ENCODE results near the gene SLC44A2.

SLC44A2 gene

GRCh38 chr19:10682397-10683063 lies 57.2 kb downstream of the SLC44A2 start:
- in situ Hi-C loops (cut with HindIII; ENCODE audit: low pct_unique_long_range_greater_than_20kb, low sequenced_read_pairs) = no loop called here
- DNase-seq (ENCODE audit: low read depth in 1 of 2, low spot score in 1 of 2) = no peak
- no peak for TF ChIP-seq JUND (IDR thresholded peaks at IDR 0.05; ENCODE audit: low read depth)

- DNase-seq (ENCODE audit: low read depth in 1 of 2, low spot score in 1 of 2) = no peak
- in situ Hi-C loops (cut with HindIII; ENCODE audit: low pct_unique_long_range_greater_than_20kb, low sequenced_read_pairs) = no loop called here
- no peak for TF ChIP-seq JUND (IDR thresholded peaks at IDR 0.05; ENCODE audit: low read depth)
Observed at GRCh38 chr19:10683064-10683426, 57.7 kb downstream of the SLC44A2 start.

- in situ Hi-C loops (cut with HindIII; ENCODE audit: low pct_unique_long_range_greater_than_20kb, low sequenced_read_pairs) = no loop called here
- no peak for DNase-seq (ENCODE audit: low read depth in 1 of 2, low spot score in 1 of 2)
- no peak for TF ChIP-seq JUND (IDR thresholded peaks at IDR 0.05; ENCODE audit: low read depth)
Observed at GRCh38 chr19:10683582-10683981, 58.2 kb downstream of the SLC44A2 start.

GRCh38 chr19:10685210-10685609 lies 59.9 kb downstream of the SLC44A2 start:
- no peak for DNase-seq (ENCODE audit: low read depth in 1 of 2, low spot score in 1 of 2)
- no peak for TF ChIP-seq JUND (IDR thresholded peaks at IDR 0.05; ENCODE audit: low read depth)
- in situ Hi-C loops (cut with HindIII; ENCODE audit: low pct_unique_long_range_greater_than_20kb, low sequenced_read_pairs) = no loop called here

GRCh38 chr19:10686193-10686592 lies 60.8 kb downstream of the SLC44A2 start:
- no peak for DNase-seq (ENCODE audit: low read depth in 1 of 2, low spot score in 1 of 2)
- in situ Hi-C loops (cut with HindIII; ENCODE audit: low pct_unique_long_range_greater_than_20kb, low sequenced_read_pairs) = no loop called here
- no peak for TF ChIP-seq JUND (IDR thresholded peaks at IDR 0.05; ENCODE audit: low read depth)

- no peak for DNase-seq (ENCODE audit: low read depth in 1 of 2, low spot score in 1 of 2)
- TF ChIP-seq JUND (IDR thresholded peaks at IDR 0.05; ENCODE audit: low read depth) = no peak
- in situ Hi-C loops (cut with HindIII; ENCODE audit: low pct_unique_long_range_greater_than_20kb, low sequenced_read_pairs) = no loop called here
Observed at GRCh38 chr19:10686661-10687517, 61.5 kb downstream of the SLC44A2 start.

GRCh38 chr19:10687518-10688288 lies 62.4 kb downstream of the SLC44A2 start:
- no peak for TF ChIP-seq JUND (IDR thresholded peaks at IDR 0.05; ENCODE audit: low read depth)
- DNase-seq (ENCODE audit: low read depth in 1 of 2, low spot score in 1 of 2) = no peak
- in situ Hi-C loops (cut with HindIII; ENCODE audit: low pct_unique_long_range_greater_than_20kb, low sequenced_read_pairs) = no loop called here

- DNase-seq (ENCODE audit: low read depth in 1 of 2, low spot score in 1 of 2) = no peak
- in situ Hi-C loops (cut with HindIII; ENCODE audit: low pct_unique_long_range_greater_than_20kb, low sequenced_read_pairs) = no loop called here
- TF ChIP-seq JUND (IDR thresholded peaks at IDR 0.05; ENCODE audit: low read depth) = no peak
Observed at GRCh38 chr19:10688545-10689280, 63.4 kb downstream of the SLC44A2 start.

GRCh38 chr19:10690341-10690781 lies 65.0 kb downstream of the SLC44A2 start:
- no peak for TF ChIP-seq JUND (IDR thresholded peaks at IDR 0.05; ENCODE audit: low read depth)
- in situ Hi-C loops (cut with HindIII; ENCODE audit: low pct_unique_long_range_greater_than_20kb, low sequenced_read_pairs) = no loop called here
- no peak for DNase-seq (ENCODE audit: low read depth in 1 of 2, low spot score in 1 of 2)

GRCh38 chr19:10691178-10691881 lies 66.0 kb downstream of the SLC44A2 start:
- no peak for TF ChIP-seq JUND (IDR thresholded peaks at IDR 0.05; ENCODE audit: low read depth)
- in situ Hi-C loops (cut with HindIII; ENCODE audit: low pct_unique_long_range_greater_than_20kb, low sequenced_read_pairs) = no loop called here
- no peak for DNase-seq (ENCODE audit: low read depth in 1 of 2, low spot score in 1 of 2)

- no peak for DNase-seq (ENCODE audit: low read depth in 1 of 2, low spot score in 1 of 2)
- in situ Hi-C loops (cut with HindIII; ENCODE audit: low pct_unique_long_range_greater_than_20kb, low sequenced_read_pairs) = no loop called here
- no peak for TF ChIP-seq JUND (IDR thresholded peaks at IDR 0.05; ENCODE audit: low read depth)
Observed at GRCh38 chr19:10691883-10692282, 66.5 kb downstream of the SLC44A2 start.
